Activated T-helper 1 cell treated with Interleukin-2 at 50 U/mL for 16 hours (primary cell): ENCODE data around the gene IPP.
A peak's percentile ranks its signal among the peaks of the same experiment; 100 is the strongest.
"Not testable (repeated sequence)": the region's sequence is repeated elsewhere in the genome, so short reads cannot be mapped to it uniquely, and the experiment has no call there.

ENCODE experiments used
- DNase-seq: peaks from one replicate; pipeline ENCODE4 v3.0.0-alpha.2; 2020; ENCODE audit warnings: low read depth

IPP gene

GRCh38 chr1:45739641-45740156, 10.8 kb downstream of the IPP start:
- DNase-seq = not testable (repeated sequence)

GRCh38 chr1:45739137-45739536, 11.3 kb downstream of the IPP start:
- no peak for DNase-seq

GRCh38 chr1:45730780-45731319, 19.6 kb downstream of the IPP start:
- no peak for DNase-seq

- no peak for DNase-seq
Measured at GRCh38 chr1:45730075-45730779, 20.2 kb downstream of the IPP start.

- DNase-seq = not testable (repeated sequence)
Measured at GRCh38 chr1:45726007-45726406, 24.4 kb downstream of the IPP start.

- DNase-seq = no peak
Measured at GRCh38 chr1:45723248-45723930, 27.1 kb downstream of the IPP start.

GRCh38 chr1:45722809-45723208, 27.6 kb downstream of the IPP start:
- DNase-seq = no peak

GRCh38 chr1:45721207-45721606, 29.2 kb downstream of the IPP start:
- DNase-seq = no peak

GRCh38 chr1:45718289-45718688, 32.2 kb downstream of the IPP start:
- no peak for DNase-seq

GRCh38 chr1:45717386-45717785, 33.1 kb downstream of the IPP start:
- DNase-seq = not testable (repeated sequence)

- no peak for DNase-seq
Measured at GRCh38 chr1:45716700-45717099, 33.8 kb downstream of the IPP start.

GRCh38 chr1:45713711-45714110, 36.7 kb downstream of the IPP start:
- DNase-seq = no peak

GRCh38 chr1:45704637-45705036, 45.8 kb downstream of the IPP start:
- DNase-seq = no peak

GRCh38 chr1:45694823-45695222, 55.6 kb downstream of the IPP start:
- DNase-seq = no peak

GRCh38 chr1:45693811-45694210, 56.6 kb downstream of the IPP start:
- DNase-seq = not testable (repeated sequence)

- peak; percentile 54 for DNase-seq
Measured at GRCh38 chr1:45687754-45688740, 62.4 kb downstream of the IPP start, which contains the start of gene TMEM69. TSS of gene TMEM69 (plus strand) at chr1:45688181. CDS start at chr1:45691069, 2,888 bp downstream.

GRCh38 chr1:45687014-45687753, 63.3 kb downstream of the IPP start:
- peak; percentile 97 for DNase-seq

- peak; percentile 96 for DNase-seq
Measured at GRCh38 chr1:45686288-45687013, 64.0 kb downstream of the IPP start, which contains the start of gene GPBP1L1. TSS of gene GPBP1L1 (minus strand) at chr1:45686533. CDS start at chr1:45659087, 27,446 bp downstream.

GRCh38 chr1:45686015-45686287, 64.5 kb downstream of the IPP start:
- DNase-seq = peak; percentile 57

- no peak for DNase-seq
Measured at GRCh38 chr1:45685308-45686014, 65.0 kb downstream of the IPP start.
